ENCODE results near the gene ETV6.

Gene ETV6

DNA sequence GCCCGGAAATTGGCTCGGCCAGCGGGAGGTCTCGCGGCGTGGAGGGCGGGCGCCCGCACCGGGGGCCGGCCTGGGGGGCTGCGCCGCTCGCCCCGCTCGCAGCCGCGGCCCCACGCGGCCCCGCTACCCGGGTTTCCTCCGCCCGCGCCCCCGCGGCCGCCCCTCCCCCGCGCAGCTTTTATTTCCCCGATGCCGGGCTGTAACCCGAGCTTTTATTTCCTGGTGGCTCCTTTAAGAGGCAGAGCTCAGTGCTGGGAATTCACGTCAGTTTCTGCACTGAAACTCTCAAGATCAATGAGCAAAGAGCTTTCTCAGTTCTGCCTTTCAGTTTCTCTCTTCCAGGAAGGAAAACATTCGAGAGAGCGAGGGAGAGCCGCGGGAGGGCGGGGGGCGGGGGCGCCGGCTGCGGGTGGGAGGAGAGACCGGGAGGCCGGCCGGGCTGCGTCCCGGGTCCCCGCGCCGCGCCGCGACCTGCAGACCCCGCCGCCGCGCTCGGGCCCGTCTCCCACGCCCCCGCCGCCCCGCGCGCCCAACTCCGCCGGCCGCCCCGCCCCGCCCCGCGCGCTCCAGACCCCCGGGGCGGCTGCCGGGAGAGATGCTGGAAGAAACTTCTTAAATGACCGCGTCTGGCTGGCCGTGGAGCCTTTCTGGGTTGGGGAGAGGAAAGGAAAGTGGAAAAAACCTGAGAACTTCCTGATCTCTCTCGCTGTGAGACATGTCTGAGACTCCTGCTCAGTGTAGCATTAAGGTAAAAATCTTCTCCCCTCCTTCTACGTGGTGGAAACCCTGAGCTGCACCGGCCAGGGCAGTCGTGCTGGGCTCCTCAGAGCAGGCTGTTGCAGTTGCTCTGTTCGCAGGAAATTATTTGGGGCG is at the start of gene ETV6:
ETV6 (plus strand) TSS at position 262 of the 873 bp plus-strand sequence; CDS start at position 716, 454 bp downstream.
- peak within 1 kb of the TSS; percentile 92 for H3K4me3 ChIP-seq (replicated peaks; ENCODE audit: low read depth, low read length)
- DNase-seq (ENCODE audit: low read depth), result peak; percentile 95
- TF ChIP-seq, protein P1, sequence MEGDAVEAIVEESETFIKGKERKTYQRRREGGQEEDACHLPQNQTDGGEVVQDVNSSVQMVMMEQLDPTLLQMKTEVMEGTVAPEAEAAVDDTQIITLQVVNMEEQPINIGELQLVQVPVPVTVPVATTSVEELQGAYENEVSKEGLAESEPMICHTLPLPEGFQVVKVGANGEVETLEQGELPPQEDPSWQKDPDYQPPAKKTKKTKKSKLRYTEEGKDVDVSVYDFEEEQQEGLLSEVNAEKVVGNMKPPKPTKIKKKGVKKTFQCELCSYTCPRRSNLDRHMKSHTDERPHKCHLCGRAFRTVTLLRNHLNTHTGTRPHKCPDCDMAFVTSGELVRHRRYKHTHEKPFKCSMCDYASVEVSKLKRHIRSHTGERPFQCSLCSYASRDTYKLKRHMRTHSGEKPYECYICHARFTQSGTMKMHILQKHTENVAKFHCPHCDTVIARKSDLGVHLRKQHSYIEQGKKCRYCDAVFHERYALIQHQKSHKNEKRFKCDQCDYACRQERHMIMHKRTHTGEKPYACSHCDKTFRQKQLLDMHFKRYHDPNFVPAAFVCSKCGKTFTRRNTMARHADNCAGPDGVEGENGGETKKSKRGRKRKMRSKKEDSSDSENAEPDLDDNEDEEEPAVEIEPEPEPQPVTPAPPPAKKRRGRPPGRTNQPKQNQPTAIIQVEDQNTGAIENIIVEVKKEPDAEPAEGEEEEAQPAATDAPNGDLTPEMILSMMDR (IDR thresholded peaks at IDR 0.05; ENCODE audit: low read length, missing control alignments), result no peak

DNA sequence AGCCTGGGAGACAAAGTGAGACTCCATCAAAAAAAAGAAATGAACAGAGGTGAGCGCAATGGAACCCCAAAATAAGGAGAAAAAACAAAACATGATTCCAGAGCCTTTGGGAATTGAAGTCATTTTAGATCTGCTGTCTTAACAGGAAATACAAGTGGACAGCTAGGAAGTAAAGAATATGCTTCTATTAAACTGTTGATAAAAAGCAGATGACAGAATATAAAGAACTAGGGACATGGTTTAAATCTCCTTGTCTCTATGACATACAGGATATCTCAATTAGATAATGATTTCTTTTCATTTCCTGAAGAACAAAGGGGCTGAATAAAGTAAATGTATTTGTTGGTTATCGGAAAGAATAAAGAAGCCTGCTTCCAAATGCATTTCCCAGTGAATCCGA is 49.3 kb upstream of the ETV6 start:
- DNase-seq (ENCODE audit: low read depth), result no peak
- no peak overlapping the region for H3K4me3 ChIP-seq (replicated peaks; ENCODE audit: low read depth, low read length)
- TF ChIP-seq, protein P1 (IDR thresholded peaks at IDR 0.05; ENCODE audit: low read length, missing control alignments), result no peak

DNA sequence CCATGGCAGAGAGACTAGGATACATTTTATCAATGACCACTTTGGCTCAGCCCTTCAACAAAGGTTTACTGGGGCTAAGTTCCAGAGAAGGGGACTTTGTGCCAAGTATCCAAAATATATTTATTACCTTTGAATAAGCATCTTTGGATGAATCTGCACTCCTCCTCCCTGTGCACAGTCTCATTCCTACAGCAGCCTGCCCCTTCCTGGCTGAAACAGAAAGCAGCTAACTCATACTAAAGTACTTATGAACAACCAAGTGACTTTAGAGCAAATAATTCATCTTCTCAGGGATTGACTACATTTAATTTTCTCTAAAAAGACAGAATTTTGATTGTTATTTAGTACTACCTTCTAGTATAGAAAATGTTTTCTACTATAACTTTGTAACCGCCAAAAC is 47.8 kb upstream of the ETV6 start:
- TF ChIP-seq, protein P1 (IDR thresholded peaks at IDR 0.05; ENCODE audit: low read length, missing control alignments), result no peak
- no peak overlapping the region for H3K4me3 ChIP-seq (replicated peaks; ENCODE audit: low read depth, low read length)
- DNase-seq (ENCODE audit: low read depth), result no peak

DNA sequence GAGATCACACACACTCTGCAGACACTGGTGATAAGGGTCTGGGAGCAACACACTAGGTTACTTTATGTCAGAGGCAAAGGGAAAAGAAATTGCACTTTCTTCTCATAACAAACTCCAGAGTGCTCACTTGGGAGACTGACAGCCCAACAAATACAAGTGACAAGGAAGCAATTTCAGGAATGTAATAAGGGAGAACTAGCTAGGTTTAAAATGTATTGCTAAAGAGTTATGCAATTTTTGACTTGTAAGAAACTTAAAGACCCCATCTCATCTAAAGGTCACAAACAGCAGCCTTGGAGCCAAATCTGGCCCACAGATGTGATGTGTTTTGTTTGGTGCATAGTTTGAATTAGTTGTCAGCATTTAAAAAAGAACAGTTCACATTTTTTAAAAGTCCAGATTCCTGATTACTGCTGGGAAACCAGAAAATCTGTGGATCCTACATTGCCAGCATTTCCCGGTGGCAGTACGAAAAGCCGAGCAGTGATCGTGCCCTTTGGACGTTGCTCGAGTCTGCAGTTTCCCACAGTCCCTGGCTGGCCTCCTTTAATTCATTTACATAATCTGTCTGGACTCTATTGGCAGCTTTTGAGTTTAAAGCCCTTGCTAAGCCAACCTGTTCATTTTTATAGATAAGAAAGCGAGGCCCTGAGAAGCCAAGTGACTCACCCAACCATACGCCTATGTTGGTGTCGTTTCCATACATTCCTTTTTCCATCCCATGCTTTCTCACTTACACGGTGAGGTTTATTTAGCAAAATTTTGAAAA is 42.0 kb upstream of the ETV6 start:
- peak; percentile 44 for DNase-seq (ENCODE audit: low read depth)
- H3K4me3 ChIP-seq (replicated peaks; ENCODE audit: low read depth, low read length), result no peak overlapping the region
- TF ChIP-seq, protein P1 (IDR thresholded peaks at IDR 0.05; ENCODE audit: low read length, missing control alignments), result no peak

DNA sequence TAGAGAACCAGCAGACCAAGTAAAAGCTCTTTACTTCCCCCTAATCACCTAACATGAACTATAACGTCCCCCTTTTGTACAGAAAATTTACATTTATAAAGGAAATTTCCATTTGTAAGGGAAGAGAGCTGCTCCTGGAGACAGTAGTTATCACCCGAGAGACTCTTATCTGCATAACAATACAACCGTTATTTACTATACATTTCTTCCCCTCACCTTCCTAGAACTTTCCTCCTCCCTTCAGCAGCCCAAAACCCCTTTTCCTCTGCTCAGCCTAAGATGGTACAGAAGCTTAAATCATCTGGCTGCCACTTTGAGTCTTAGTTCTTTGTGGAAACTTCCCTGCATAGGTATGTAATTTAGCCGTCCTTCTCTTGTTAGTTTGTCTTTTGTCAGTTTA is 40.4 kb upstream of the ETV6 start:
- DNase-seq (ENCODE audit: low read depth), result no peak
- H3K4me3 ChIP-seq (replicated peaks; ENCODE audit: low read depth, low read length), result no peak overlapping the region
- TF ChIP-seq, protein P1 (IDR thresholded peaks at IDR 0.05; ENCODE audit: low read length, missing control alignments), result no peak

DNA sequence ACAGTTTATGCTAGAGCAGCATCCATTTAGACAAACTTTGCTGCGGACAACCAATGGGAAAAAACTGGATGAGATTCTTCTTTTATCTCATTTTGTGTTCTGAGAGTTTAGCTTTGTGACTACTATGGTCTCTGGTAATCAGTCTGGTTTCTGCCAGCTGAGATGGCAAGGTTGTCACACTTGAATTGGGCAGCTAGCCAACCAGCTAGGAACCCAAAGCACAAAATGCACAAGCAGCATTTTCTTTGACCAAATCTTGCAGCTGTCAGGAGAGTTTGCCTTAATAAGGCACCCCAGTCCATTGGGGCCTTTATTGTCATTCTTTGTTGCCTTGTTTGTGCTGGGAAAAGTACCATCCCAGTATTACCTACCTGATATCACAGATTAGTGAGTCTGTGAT is 34.0 kb upstream of the ETV6 start:
- DNase-seq (ENCODE audit: low read depth), result no peak
- H3K4me3 ChIP-seq (replicated peaks; ENCODE audit: low read depth, low read length), result no peak overlapping the region
- TF ChIP-seq, protein P1 (IDR thresholded peaks at IDR 0.05; ENCODE audit: low read length, missing control alignments), result no peak
